H1 (cell line): Measurements from ENCODE around the gene HKDC1.

Experiments used
- CEBPB ChIP-seq: IDR thresholded peaks from 2 replicates; pipeline ENCODE4 v1.6.1; 2012; ENCODE audit warnings: low read depth, low read length
- CHD1 ChIP-seq: IDR thresholded peaks from 2 replicates; pipeline ENCODE4 v1.6.1; 2012; ENCODE audit warnings: low read depth, low read length, improper control_type of control experiment
- EP300 ChIP-seq, 2 experiments: IDR thresholded peaks; 1 replicate in 1 of 2; 2 replicates in 1 of 2; pipeline ENCODE4 v1.6.1; 2011 to 2012; ENCODE audit warnings: low read depth in 2 of 2, low read length in 2 of 2, mild to moderate bottlenecking in 2 of 2, borderline replicate concordance in 1 of 2, inconsistent platforms in 1 of 2, moderate library complexity in 1 of 2
- JUND ChIP-seq: IDR thresholded peaks from 2 replicates; pipeline ENCODE4 v1.6.1; 2011; ENCODE audit warnings: mild to moderate bottlenecking, improper control_type of control experiment, low read length
- POLR2A ChIP-seq, 2 experiments: IDR thresholded peaks; 1 replicate in 1 of 2; 2 replicates in 1 of 2; pipeline ENCODE4 v1.6.1; 2011; ENCODE audit warnings: low read depth in 2 of 2, low read length in 2 of 2, mild to moderate bottlenecking in 2 of 2; ENCODE audit errors: control extremely low read depth in 1 of 2
- POU5F1 ChIP-seq: IDR thresholded peaks from 2 replicates; pipeline ENCODE4 v1.6.1; 2011; ENCODE audit warnings: low read depth, mild to moderate bottlenecking, low read length, moderate library complexity
- RXRA ChIP-seq: IDR thresholded peaks from 2 replicates; pipeline ENCODE4 v1.6.1; 2011; ENCODE audit warnings: low read depth, mild to moderate bottlenecking, low read length, moderate library complexity; ENCODE audit not compliant: insufficient read depth
- SIN3A ChIP-seq, 2 experiments: IDR thresholded peaks in 1 of 2; conservative IDR thresholded peaks in 1 of 2; 2 replicates each; pipeline ENCODE4 v1.6.1; 2011 to 2012; ENCODE audit warnings: low read length in 2 of 2, improper control_type of control experiment in 1 of 2, low read depth in 1 of 2, mild to moderate bottlenecking in 1 of 2
- SP1 ChIP-seq: IDR thresholded peaks from 2 replicates; pipeline ENCODE4 v1.6.1; 2011; ENCODE audit warnings: low read depth, low read length
- SUZ12 ChIP-seq: fragments of 200-600 bp; sonication (generic); IDR thresholded peaks from 2 replicates; pipeline ENCODE4 v1.6.1; 2012; ENCODE audit warnings: mild to moderate bottlenecking, inconsistent platforms, low read length, moderate library complexity, mixed read lengths
- TF ChIP-seq, protein P1 (sequence below), 3 experiments: IDR thresholded peaks; 1 replicate in 2 of 3; 2 replicates in 1 of 3; pipeline versions ENCODE4 v1.5.1 to v1.6.1; 2011; ENCODE audit warnings: low read length in 3 of 3, mild to moderate bottlenecking in 3 of 3, inconsistent platforms in 2 of 3, low read depth in 1 of 3, moderate library complexity in 1 of 3; ENCODE audit not compliant: insufficient read depth in 1 of 3; ENCODE audit errors: control extremely low read depth in 1 of 3
- TF ChIP-seq, protein P2 (sequence below): IDR thresholded peaks from 2 replicates; pipeline ENCODE4 v1.6.1; 2012; ENCODE audit warnings: inconsistent platforms

DNA sequence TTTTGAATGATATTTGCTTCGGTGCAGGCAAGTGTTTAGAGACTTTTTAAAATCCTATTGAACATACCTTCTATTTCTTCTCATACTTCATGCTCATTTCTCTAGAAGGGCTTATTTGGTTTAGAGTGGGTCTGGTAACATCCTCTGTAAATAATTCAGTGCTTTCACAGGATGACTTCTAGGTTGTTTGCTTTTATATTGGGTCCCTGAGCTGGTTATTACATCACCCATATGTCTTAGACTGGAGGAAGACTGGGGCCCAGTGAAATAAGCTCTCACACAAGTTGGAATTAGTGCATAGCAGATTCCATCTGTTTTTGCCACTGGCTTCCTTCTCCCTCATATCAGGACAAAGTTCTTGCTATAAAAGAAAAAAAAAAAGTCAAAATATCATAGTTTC lies 33.6 kb upstream of the HKDC1 start:
- TF ChIP-seq, protein P1, sequence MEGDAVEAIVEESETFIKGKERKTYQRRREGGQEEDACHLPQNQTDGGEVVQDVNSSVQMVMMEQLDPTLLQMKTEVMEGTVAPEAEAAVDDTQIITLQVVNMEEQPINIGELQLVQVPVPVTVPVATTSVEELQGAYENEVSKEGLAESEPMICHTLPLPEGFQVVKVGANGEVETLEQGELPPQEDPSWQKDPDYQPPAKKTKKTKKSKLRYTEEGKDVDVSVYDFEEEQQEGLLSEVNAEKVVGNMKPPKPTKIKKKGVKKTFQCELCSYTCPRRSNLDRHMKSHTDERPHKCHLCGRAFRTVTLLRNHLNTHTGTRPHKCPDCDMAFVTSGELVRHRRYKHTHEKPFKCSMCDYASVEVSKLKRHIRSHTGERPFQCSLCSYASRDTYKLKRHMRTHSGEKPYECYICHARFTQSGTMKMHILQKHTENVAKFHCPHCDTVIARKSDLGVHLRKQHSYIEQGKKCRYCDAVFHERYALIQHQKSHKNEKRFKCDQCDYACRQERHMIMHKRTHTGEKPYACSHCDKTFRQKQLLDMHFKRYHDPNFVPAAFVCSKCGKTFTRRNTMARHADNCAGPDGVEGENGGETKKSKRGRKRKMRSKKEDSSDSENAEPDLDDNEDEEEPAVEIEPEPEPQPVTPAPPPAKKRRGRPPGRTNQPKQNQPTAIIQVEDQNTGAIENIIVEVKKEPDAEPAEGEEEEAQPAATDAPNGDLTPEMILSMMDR (IDR thresholded peaks at IDR 0.05; ENCODE audit: control extremely low read depth in 1 of 3, insufficient read depth in 1 of 3, low read depth in 1 of 3, low read length in 3 of 3): no peak
- TF ChIP-seq EP300 (IDR thresholded peaks at IDR 0.05; ENCODE audit: borderline replicate concordance in 1 of 2, low read depth in 2 of 2, low read length in 2 of 2): no peak
- no peak for TF ChIP-seq SP1
- no peak for TF ChIP-seq POLR2A (IDR thresholded peaks at IDR 0.05; ENCODE audit: control extremely low read depth in 1 of 2, low read depth in 2 of 2, low read length in 2 of 2)
- no peak for TF ChIP-seq RXRA
- TF ChIP-seq, protein P2, sequence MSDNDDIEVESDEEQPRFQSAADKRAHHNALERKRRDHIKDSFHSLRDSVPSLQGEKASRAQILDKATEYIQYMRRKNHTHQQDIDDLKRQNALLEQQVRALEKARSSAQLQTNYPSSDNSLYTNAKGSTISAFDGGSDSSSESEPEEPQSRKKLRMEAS: no peak
- TF ChIP-seq JUND: no peak
- no peak for TF ChIP-seq CEBPB
- TF ChIP-seq SIN3A (conservative IDR thresholded peaks at IDR 0.05 in 1 of 2, IDR thresholded peaks at IDR 0.05 in 1 of 2; ENCODE audit: low read depth in 1 of 2, low read length in 2 of 2): no peak
- no peak for TF ChIP-seq POU5F1
- no peak for TF ChIP-seq SUZ12
- TF ChIP-seq CHD1: no peak
